Stimulated activated CD8-positive, alpha-beta memory T cell treated with anti-CD3 and anti-CD28 coated beads, Interleukin-7, amount 100 ng/mL, for 4 hours (primary cell): ENCODE results near the gene NOS1.
"Not testable (repeated sequence)": the region's sequence is repeated elsewhere in the genome, so short reads cannot be mapped to it uniquely, and the experiment has no call there.

ENCODE experiments used
- DNase-seq, 2 donors: peaks; one replicate each; pipeline ENCODE4 v3.0.0-alpha.2; 2020; ENCODE audit warnings: low read depth in 2 of 2

The NOS1 gene

DNA sequence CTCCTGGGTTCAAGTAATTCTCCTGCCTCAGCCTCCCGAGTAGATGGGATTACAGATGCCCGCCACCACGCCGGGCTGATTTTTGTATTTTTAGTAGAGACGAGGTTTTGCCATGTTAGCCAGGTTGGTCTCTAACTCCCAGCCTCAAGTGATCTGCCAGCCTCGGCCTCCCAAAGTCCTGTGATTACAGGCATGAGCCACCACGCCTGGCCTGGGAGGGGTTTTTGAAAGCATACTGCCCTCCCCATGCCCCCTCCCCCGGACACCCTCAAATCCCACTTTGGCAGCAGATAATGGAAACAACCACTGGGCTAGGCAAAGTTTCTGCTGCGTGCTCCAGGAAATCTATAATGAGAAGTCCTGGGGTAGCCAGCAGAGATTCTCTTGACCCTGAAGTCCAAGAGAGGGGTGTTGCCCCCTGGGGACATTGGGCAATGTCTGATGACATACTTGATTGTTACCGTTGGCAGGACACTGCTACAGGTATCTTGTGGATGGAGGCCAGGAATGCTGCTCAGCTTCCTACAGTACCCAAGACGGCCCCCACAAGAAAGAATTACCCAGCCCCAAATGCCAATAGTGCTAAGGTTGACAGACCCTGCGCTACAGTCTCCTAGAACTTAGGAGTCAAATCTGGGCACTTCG, 152.5 kb downstream of the NOS1 start:
- DNase-seq = no peak

DNA sequence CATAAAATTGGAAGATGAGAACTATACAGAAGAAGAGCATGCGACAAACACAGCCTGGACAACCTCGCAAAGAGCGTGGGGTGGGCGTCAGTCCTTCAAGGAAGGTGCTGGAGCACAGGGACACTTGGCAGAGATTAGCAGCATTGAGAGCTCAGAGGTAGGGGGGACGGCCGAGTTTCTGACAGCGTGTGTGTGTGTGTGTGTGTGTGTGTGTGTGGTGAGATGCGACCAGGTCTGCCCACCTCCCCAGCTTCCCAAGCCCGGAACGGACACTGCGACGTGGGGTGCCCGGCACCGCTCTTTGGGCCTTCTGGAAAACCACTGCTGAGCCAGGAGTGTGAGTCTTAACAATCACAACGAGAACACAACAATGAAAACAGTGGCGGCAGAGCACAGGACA, 153.2 kb downstream of the NOS1 start:
- no peak for DNase-seq

DNA sequence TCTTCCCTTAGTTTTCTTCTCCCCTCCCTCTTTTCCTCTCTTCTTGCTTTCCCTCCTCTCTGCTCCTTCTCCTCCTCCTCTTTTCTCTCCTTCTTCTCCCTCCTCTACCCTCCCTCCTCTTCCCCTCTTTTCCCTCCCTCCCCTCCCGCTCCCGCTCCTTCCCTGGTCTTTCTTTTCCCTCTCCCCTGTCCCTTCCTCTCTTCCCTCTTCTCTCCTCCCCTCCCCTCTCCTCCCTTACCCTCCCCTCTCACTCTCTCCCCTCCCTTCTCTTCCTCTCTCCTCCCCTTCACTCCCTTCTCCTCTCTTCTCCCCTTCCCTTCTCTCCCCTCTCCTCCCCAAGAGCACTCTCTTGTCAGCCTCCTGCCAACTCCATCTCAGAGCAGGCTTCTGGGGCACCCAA, 153.8 kb downstream of the NOS1 start:
- no peak for DNase-seq

DNA sequence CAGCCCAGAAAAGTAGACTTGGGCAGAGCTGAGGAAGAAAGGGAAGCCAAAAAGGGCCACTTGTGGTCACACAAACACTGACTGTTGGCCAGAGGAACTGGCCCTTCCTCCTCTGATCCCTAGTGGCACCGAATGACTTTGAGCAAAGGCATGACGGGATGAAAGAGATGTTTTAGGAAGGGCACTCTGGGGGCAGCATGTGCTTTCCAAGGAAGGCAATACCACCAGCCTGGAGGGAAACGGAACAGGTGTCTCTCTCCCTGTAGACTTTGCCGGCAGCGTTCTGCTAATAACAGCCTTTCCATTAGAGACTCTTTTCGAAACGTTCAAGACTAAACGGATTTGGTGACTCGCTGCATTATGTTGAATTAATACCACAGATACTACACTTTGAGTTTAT, 158.9 kb downstream of the NOS1 start:
- DNase-seq = no peak

DNA sequence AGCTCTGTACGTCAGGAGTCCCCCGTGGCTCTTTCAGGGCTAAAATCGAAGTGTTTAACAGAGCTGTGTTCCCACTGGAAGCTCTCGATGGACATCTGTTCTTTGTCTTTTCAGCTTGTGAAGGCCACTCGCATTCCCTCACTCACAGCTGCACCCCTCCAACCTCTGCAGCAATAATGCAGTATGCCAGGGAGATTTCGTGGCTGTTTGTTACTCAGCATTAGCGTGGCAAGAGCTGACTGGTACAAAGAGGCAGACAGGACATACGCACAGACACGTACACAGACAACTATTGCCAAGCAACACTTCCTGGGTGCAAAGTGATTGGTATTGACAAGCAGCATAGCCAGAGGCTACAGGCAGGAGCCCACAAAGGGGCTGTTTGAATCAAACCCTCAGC, 159.4 kb downstream of the NOS1 start:
- DNase-seq = no peak

DNA sequence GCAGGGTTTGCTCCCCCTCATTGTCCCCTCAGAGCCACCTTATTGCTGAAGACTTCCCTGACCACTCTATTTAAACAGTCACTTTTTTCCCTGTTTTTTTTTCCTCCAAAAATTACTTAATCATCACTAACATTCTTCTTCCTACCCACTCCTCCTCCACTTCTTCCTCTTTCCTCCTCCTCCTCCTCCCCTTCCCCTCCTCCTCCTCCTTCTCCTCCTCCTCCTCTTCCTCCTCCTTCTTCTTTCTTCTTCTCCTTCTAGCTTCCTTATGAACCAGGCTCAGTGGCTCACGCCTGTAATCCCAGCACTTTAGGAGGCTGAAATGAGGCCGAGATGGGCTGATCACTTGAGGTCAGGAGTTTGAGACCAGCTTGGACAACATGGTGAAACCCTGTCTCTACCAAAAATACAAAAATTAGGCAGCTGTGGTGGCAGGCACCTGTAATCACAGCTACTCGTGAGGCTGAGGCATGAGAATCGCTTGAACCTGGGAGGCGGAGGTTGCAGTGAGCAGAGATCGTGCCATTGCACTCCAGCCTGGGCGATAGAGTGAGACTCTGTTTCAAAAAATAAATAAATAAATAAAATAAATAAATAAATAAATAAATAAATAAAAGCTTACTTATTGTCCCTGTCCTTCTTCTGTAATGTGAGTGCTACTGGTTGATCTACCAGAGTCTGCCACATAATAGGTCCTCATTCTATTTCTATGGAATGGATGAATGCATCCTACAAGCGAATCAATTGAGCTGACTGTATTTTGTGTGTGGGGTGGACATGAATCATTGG, 161.3 kb downstream of the NOS1 start:
- not testable (repeated sequence) for DNase-seq

DNA sequence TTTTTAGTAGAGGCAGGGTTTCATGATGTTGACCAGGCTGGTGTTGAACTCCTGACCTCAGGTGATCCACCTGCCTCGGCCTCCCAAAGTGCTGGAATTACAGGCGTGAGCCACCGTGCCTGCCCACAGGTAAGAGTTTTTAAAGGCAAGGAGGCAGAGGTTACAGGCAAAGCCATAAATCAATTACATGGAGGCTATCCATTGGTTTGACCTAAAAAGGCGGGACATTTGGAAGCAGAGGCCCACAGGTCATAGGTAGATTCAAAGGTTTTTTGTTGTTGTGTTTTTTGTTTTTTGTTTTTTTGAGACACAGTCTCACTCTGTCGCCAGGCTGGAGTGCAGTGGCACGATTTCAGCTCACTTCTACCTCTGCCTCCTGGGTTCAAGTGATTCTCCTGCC, 165.1 kb downstream of the NOS1 start:
- DNase-seq = not testable (repeated sequence)

DNA sequence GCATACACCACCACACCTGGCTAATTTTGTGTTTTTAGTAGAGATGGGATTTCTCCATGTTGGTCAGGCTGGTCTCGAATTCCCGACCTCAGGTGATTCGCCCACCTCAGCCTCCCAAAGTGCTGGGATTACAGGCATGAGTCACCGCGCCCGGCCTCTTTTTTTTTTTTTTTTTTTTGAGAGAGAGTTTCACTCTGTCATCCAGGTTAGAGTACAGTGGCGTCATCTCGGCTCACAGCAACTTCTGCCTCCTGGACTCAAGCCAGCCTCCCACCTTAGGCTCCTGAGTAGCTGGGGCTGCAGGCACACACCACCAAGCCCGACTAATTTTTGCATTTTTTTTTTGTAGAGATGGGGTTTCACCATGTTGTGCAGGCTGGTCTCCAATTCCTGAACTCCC, 166.4 kb downstream of the NOS1 start:
- DNase-seq = not testable (repeated sequence)

DNA sequence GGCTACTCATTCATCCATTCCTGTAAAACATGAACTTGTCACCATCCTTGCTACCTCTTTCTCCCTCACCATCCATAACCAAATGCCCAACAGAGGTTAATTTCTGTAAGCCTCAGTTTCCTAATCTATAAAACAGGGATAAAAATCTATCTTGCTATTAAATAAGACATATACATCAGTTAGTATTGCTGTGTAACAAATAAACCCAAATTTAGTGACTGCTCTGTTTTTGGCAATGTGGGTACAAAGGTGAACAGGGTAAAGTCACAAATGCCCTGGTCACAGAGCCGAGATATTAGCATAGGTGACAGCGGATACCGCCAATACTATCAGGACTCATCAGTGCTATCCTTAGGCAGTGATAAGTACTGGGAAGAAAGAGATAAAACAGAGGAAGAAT, 167.5 kb downstream of the NOS1 start:
- DNase-seq = no peak

DNA sequence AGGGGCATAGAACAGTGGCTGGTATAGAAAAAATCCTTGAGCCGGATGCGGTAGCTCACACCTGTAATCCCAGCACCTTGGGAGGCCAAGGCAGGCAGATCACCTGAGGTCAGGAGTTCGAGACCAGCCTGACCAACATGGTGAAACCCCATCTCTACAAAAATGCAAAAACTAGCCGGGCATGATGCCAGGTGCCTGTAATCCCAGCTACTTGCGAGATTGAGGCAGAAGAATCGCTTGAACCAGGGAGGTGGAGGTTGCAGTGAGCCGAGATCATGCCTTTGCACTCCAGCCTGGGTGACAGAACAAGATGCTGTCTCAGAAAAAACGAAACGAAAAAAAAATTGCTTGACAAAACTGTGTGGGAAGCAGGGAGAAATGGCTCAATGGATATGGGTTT, 168.8 kb downstream of the NOS1 start:
- not testable (repeated sequence) for DNase-seq

DNA sequence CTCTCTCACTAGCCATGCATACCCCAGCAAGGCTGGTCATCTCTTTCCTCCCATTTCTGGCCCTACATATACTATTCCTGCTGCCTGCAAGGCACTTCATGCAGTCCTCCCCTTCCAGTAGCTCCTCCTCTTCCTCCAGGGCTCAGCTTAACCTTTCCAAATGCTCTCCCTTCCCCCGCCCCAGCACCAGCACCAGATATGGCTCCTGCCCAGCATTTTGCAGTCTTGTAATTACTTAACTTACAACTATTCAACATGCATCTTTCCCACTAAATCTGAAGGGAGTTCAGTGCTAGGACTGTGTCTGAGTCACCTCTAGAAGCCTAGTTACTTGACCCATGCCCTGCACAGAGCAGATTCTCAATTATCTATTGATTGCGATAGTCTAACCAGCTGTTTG, 169.4 kb downstream of the NOS1 start:
- no peak for DNase-seq

DNA sequence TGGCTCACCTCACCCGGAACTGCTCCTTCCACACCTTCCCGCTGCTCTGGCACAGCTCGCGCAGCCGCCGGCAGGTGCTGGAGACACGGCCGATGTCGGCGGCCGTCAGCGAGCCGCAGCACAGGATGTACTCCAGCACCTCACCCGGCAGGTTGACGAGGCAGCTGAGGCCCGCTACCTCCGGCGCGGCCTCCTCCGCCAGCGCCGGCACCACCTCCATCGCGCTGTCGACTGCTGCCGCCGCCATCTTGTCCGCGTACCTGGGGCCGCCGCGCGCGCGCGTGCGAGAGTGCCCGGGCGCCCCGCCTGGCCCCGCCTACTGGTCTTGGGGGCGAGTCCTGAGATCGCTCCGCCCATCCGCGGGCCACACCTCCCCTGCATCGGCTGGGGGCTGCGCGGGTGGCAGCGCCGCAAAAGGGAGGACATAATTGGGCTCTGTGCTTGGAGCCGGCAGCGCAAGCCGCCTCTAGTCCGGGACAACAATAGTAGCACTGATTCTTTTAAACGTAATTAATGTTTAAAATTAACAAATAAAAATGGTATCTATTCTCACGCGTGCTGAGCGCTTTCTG, 171.1 kb downstream of the NOS1 start, which contains the start of gene FBXO21:
Gene FBXO21, minus strand, starts transcription at position 261 of the 572 bp plus-strand sequence. Its CDS starts 14 bp downstream, at position 247.
- peak; percentile 84 to 90 for DNase-seq

DNA sequence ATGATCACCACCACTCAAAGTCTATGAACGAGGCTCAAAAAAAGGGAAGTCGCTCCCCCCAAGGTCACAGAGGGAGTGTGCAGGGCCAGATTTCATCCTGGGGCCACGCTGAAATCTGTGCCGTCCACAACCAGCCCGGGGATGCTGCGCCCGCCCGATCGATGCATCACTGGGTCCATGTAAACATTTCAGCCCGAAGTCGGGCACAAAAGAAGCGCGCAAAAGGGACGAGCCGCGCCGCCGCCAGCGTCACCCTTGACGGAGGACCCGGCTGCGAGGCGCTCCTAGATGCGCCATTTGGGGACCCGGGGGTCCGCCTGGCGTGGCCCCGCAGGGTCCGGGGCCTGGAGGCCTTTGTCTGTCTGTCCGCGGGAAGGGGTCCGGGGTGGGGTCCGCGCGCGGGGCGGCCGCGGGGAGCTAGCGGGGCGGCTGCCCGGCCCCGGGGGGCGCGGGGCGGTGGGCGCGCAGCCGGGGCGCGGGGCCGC, 171.7 kb downstream of the NOS1 start:
- DNase-seq = peak in 1 of 2 donors; percentile 31

DNA sequence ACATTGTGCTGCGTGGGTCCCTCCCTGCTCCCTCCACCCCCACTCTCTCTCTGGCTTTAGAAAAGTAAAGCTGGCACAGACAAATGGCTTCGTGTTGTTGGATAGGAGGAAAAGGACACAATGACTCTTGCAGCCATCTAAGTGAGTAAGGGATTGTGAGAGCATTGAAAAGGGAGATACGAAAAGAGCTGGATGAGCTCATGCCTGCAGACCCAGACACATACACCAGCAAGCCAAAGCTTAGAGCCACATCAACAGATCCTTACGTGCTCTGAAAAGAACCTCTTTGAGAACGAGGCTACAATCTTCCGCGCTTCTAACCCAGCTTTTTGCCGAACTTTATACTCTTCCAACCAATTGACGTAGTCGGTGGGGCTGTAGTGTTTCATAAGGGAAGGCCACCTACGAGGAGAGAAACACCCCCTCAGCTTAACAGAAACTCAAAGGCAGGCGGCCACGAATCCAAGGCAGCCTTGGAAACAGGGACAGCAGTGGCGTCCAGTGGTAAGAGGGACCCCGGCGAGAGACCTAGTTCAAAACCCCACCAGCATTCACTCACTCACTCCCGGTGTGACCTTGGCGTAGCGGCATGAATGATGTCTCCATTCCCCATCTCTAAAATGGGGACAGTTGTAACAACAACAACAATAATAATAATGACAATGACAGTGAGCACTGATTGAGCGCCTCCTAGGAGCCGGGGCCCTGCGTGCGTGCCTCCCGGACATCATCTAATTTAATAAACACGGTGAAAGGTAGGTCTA, 172.3 kb downstream of the NOS1 start:
- DNase-seq = no peak

DNA sequence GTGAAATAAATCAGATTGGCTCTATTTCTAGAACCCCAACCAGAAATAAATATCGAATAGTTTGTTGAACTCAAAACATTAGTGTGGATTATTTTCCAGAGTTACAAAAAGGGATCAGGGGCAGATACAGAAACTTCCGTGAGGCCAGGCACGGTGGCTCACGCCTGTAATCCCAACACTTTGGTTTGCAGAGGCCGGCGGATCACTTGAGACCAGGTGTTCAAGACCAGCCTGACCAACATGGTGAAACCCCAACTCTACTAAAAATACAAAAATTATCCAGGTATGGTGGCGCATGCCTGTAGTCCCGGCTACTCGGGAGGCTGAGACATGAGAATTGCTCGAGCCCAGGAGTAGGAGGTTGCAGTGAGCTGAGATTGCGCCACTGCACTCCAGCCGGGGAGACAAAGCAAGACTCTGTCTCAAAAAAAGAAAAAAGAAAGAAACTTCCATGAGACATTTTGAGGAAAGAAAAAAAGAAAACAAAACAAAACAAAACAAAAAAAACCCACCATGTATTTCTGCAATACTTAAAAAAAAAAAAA, 173.2 kb downstream of the NOS1 start:
- DNase-seq = no peak

DNA sequence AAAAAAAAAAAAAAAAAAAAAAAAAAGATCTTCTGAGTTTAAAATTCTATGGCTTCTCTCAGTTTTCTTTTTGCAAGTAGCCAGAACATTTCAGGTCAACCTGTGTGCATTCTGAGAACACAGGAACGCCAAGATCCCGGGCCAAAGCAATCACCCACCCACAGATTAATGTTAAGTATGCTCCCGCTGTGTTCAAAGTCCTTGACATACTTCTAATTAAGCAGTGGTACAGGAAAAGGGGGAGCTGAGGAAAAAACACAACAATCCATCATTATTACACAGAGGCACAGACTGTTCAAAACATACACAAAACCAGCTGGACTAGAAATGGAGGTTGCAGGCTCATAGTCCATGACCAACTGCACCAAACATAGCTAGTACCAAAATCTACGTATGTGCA, 174.0 kb downstream of the NOS1 start:
- no peak for DNase-seq

DNA sequence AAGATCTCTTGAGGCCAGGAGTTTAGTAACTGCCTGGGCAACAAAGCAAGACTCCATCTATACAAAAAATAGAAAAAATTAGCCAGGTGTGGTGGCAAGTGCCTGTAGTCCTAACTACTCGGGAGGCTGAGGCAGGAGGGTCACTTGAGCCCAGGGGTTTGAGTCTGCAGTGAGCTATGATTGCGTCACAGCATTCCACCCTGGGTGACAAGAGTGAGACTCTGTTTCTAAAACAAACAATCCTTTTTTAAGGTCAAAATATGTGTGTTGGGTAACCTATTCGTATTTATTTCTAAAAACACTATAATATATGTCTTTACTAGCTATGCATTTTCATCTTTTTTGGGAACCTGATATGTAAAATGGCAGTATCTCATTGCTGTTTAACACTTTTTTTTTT, 178.6 kb downstream of the NOS1 start:
- no peak for DNase-seq

DNA sequence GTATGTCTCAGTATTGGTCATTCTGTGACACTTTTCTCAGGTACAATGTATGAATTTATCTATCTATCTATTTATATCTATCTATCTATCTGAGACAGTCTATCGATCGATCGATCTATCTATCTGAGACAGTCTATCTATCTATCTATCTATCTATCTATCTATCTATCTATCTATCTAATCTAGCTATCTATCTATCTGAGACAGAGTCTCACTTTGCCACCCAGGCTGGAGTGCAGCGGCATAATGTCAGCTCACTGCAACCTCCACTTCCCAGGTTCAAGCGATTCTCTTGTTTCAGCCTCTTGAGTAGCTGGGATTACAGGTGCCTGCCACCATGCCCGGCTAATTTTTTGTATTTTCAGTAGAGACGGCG, 180.0 kb downstream of the NOS1 start:
- DNase-seq = not testable (repeated sequence)

DNA sequence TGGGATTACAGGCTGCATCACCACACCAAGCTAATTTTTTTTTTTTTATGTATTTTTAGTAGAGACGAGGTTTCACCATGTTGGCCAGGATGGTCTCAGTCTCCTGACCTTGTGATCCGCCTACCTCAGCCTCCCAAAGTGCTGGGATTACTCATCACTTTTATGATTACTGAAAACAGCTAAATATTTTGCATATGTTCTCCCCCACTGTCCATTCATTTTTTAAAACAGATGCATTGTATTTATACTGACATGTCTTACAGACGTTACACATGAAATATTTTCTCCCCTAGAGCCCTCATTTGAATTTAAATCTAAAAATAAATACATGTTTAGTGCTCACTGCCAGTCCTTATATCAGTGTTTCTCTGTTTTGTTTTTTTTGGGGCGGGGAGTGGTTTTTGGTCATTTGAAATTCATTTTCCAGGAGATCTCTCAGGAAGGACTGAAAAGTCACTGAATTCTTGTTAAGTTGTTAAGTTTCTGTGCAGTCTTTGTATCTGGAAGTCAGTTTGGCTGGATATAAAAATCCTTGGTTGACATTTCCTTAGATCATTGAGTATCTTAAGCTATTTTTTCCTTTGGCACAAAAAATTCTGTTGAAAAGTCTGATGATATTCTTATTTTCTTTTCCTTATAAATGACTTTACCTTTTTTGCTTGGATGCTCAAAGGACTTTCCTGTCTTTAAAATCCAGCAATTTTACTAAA, 180.5 kb downstream of the NOS1 start:
- no peak for DNase-seq

DNA sequence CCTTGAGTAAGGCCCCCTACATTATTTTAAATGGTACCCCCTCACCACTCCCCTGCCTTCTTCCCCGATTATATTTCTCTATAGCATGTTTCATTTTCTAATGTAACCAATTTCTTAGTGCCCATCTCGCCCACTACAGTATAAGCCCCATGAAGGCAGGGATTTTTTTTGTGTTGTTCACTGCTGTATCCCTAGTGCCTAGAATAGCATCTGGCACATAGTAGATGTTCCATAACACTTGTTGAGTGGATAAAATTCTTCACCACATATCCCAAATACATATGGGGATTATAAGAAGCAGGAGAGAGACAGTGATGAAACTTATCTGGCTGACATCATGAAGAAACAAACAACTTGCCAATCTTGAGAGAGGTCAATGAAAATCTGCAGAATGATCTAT, 182.7 kb downstream of the NOS1 start:
- no peak for DNase-seq

DNA sequence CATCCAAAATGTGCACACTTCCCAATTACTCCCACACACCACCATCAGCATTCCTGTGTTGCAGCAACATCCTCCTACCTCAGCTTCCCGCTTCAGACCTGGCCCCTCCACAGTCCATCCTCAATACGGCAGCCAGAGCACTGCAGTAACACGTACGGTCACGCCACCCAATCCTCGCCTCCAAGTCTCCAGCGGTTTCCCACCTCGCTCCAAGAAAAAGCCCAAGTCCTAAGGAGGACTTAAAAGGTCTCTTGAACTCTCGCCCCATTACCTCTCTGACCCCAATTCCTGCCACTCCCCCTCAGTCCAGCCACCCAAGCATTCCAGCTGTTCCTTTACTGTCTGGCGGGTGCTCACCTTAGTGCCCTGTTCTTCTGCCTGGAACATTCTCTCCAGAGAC, 183.1 kb downstream of the NOS1 start:
- DNase-seq = no peak
